HL-60/S4 treated with retinoic acid at 250 ng/mL for 4 days and 3 days (cell line): ENCODE data around the gene MIA.
"Not testable (repeated sequence)": the region's sequence is repeated elsewhere in the genome, so short reads cannot be mapped to it uniquely, and the experiment has no call there.

Experiments used
- in situ Hi-C: fragments of 300-500 bp; cut with MboI; formaldehyde crosslinking; loops from 2 replicates; pipeline ENCODE4 v1.7.0; 2022; ENCODE audit warnings: low sequenced_read_pairs

The MIA gene

DNA sequence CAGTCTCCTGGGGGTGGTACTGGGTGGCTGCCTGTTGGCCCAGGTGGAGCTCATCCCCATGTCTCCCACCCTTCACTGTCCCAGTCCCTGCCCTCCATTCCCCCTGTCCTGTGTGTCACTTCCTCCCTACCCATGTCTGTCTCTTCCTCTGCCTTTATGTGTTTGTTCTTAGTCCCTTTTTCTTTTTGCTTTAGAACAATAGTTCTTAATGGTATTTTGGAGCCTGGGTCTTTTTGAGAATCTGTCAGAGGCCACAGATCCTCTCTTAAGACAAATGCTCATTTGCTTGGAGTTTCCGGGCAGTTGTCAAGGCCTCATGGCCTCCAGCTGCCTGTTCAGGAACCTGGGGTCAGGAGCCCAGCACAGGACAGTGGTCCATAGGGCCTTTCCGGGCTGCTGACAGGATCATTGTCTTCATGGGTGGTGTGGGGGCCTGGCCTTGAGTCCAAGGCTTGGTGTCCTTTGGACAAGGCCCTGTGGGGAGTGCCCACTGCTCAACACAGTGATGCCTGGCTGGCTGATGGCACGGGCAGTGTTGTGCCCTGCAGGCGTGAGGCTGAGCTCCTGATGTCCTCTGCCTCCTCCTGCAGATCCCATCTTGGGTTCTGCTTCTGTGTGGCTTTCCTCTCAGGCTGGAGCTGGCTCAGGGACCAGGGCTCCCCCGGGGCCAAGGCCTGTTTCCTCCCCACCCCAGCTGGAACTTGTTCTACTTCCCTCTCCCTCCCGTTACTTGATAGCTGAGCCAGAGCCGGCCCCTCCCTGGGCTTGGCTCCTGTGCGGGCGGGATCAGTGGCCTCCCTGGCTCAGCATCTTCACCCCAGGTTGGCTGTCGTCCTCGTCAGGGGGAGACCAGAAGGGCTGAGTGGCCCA lies 27.2 kb downstream of the MIA start:
- in situ Hi-C loops: no loop called here

DNA sequence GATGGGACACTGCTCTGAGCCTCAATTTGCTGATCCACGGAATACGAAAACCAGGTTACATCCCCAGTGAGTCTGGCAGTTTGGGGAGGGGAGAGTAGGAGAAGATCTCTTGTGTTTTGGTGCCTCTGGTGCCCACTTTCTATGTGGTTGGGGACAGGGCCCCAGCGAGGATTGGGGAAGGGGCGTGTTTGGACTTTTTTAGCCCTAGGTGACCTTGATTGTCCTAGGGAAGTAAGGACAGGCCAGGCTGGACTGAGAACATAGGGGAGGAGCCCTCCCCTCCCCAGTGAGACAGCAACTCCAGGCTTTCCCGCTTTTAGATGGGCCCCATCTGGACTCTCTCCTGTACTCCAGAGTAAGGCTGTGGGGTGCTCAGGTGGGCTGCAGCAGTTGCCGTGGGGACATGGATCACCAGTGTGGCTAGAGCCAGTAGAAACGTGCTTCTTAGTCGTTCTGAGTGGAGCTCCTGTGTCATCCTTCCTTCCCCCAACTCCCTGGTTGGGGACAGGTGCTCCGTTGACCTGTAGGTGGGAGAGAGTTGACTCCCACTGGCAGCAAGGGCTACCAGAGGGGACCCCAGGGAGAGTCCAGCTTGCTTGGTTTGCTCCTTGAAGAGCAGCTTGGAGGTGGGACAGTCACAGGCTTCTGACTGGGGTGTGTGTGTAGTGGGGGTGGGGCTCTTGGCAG lies 28.0 kb downstream of the MIA start:
- in situ Hi-C loops: no loop called here

GRCh38 chr19:40803857-40804782 lies 28.8 kb downstream of the MIA start:
- in situ Hi-C loops: no loop called here

DNA sequence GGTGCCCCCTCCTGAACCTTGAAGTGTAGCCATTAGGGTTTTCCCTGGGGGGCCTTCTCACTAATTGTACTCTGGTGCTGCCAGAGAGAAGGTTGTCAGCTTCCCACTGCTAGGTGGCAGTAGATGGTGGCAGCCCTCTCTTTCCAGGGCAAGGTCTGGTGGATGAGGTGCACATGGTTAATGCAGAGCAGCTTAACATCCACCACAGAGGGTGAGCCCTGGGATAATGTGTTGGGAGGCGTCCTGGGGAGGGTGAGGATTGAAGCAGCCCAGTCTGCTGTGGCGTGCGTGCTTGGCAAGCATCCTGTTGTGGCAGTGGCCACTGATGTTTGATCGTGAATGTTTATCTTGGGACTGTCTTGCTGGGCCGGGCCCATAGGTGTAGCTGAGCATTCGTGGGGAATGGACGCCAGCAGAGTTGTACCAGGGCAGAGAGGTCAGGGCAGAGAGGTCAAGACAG lies 29.5 kb downstream of the MIA start:
- in situ Hi-C loops: no loop called here

DNA sequence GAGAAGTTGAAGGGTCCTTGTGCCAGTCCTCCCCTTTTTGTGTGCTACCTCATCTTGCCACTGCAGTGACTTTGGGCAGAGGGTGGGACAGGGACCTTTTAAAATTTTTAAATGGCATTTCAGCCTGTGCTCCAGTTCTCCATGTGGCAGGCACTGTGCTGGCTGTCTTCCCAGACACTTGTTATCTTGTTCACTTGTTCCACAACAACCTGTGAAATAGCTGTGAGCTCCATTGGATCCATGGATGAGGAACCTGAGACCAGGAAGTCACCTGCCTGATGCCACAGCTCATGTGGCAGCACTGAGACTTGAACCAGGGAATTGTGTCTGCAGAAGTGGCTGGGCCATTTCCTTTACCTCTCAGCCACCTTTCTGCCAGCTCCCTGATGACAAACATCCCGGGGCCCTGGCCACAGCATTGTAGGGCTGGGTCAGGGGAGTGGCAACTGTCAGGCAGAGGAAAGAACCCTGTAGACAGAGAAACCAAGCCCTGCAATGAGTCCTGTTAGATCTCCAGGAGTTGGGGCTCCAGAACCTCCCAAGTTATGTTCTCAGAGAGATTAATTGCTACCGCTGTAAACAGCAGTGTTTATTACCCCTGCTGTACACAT lies 30.0 kb downstream of the MIA start:
- in situ Hi-C loops: no loop called here

DNA sequence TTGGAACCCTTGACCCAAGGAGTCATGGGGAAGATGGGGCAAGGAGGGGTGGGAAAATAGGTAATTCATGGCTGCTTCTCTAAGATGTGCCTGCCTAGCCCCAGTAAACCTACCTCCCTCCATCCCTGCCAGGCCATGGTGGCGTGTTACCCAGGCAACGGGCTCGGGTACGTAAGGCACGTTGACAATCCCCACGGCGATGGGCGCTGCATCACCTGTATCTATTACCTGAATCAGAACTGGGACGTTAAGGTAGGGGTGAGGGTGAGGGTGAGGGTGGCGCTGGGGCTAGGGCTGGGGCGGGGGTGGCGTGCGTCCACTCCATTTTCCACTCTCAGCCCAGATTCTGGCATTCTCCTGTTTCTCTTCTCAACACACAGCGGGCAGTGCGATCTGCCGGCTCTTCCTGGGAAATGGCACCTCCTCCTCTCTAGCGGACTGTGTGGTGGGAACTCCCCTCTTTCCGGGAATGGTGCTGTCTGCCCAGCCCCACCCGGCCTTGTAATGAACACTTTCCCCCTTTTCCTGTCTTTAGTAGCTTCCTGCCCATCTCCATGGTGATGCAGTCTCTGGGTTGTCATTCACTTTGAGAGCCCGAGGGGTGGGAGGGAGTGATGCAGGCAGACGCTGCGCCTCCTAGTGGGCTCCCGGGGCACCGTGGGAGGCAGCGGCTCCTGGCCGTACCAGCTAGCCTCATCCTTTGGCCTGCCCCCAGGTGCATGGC lies 31.3 kb downstream of the MIA start:
- in situ Hi-C loops: no loop called here

GRCh38 chr19:40807147-40808020 lies 32.1 kb downstream of the MIA start:
- in situ Hi-C loops: no loop called here

DNA sequence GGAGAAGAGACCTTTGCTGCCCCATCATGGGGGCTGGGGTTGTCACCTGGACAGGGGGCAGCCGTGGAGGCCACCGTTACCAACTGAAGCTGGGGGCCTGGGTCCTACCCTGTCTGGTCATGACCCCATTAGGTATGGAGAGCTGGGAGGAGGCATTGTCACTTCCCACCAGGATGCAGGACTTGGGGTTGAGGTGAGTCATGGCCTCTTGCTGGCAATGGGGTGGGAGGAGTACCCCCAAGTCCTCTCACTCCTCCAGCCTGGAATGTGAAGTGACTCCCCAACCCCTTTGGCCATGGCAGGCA lies 32.7 kb downstream of the MIA start:
- in situ Hi-C loops: no loop called here

GRCh38 chr19:40808497-40808896 lies 33.2 kb downstream of the MIA start:
- in situ Hi-C loops: no loop called here

DNA sequence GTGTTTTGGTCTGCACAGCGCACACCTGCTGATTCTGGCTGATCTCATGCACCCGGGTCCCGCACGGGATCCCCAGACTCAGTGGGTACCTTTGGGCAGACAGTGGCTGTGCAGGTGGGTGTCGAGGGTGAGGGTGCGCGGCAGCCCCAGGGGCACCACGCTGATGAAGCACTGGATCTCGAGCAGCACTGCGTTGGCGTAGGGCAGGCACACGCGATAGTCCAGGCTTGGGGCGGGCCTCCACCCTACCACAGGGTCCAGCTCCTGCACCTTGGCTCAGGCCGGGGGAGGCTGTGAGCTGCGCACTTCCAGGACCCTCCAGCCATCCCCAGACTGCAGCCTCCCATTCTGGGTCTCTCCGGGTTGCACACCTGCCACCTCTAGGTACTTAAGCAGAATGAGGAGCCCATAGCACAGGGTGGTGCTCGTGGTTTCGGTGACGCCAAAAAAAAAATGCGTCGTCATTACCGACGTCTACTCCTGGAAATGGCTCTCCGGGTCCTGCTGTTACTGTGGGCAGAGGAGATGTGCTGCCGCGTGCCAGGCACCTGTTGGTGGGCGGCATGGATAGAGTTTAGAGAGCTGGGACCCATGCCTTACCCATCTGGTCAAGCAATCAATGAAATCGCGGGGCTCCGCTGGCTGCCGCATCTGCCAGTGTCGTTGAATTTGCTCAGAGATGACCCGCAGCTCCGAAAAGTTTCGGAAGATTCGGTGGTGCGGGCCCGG lies 34.2 kb downstream of the MIA start:
- in situ Hi-C loops: no loop called here

DNA sequence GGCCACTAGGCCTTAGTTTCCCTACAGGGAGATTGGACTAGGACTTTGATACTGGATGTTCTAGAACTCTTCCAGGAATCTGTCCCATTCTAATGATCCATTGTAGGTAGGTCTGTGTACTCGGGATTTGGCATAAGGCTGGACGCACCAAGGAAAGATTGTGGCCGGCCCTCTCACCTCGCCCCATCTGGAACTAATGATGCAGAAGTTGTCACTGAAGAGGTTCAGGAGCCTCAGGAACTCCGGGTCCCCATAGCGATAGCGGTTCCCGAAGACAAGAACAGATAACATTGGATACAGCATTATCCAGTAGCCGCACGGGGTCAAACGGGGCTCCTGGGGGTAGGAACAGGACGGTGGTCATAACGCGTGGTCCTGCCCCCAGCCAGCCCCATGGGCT lies 34.8 kb downstream of the MIA start:
- in situ Hi-C loops: no loop called here

DNA sequence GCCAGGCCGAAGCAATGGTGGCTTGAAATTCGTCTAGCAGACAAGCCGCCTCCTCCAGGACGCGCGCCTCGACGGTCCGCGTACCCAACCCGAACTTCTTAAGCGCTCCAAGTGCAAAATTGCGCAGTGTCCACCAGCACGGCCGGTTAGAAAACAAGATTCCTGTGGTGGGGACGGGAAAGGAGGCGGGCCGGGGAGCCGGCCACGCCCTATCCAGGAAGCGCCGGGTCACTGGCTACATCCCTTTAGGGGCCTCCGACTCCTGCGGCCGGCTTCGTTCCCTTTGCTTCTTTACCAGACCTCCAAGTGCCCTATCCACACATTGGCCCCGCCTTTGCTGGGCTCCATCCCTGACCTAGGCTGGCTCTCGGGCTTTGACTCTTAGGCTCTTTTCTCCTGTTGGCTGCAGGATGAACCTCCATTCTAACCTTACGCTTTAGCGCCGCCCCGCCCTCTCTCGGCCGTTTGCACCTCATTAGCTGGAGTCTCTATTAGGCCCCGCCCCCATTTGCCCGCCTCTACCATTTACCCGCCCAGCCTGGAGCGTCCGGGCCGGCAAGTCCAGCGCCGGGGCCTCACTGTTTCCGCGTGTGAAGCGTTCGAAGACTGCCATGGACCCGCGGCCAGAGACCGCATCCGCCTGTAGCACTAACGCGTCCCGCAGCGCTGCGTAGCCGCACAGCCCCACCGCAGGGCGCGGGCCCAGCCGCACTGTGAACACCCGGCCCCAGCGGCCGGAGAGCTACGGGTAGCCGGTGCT lies 35.5 kb downstream of the MIA start:
- in situ Hi-C loops: not testable (repeated sequence)

- in situ Hi-C loops: no loop called here
These were observed 36.4 kb downstream of the MIA start for GRCh38 chr19:40811478-40812341.

GRCh38 chr19:40812571-40812970 lies 37.2 kb downstream of the MIA start:
- in situ Hi-C loops: not testable (repeated sequence)

GRCh38 chr19:40813182-40813581 lies 37.9 kb downstream of the MIA start:
- in situ Hi-C loops: no loop called here

DNA sequence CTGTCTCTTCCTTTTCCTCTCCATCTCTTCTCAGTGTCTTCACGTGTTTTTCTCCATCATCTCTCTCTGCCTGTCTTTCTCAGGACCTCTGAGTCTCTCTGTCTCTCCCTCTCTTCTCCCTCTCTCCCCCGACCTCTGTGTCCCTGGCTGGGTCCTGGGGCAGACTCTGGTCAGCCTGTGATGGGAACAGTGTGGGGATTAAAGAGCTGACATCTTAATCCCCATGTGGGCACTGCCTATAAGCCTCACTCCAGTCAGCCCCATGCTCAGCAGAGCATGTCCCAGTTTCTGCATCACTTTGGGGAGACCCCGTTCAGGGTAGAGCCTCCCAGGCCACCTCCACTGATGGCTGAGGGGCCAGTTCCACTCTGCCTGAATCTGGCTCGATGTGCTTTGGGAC lies 39.9 kb downstream of the MIA start:
- in situ Hi-C loops: no loop called here
